GM19193 (cell line): ENCODE results near the gene TMEM109.

Experiments used
- POLR2A ChIP-seq: IDR thresholded peaks from 4 replicates; pipeline ENCODE4 v1.6.1; 2011; ENCODE audit not compliant: insufficient read depth, insufficient read length; ENCODE audit errors: extremely low read depth

The TMEM109 gene

GRCh38 chr11:60937811-60938210 is 23.9 kb downstream of the TMEM109 start:
- no peak for TF ChIP-seq POLR2A

- TF ChIP-seq POLR2A, result no peak
Observed at GRCh38 chr11:60938500-60938899, 24.5 kb downstream of the TMEM109 start.

GRCh38 chr11:60939301-60939700 is 25.3 kb downstream of the TMEM109 start:
- no peak for TF ChIP-seq POLR2A

- TF ChIP-seq POLR2A, result no peak
Observed at GRCh38 chr11:60939855-60940254, 25.9 kb downstream of the TMEM109 start.

GRCh38 chr11:60941371-60942119 is 27.6 kb downstream of the TMEM109 start:
- no peak for TF ChIP-seq POLR2A

GRCh38 chr11:60942219-60942618 is 28.3 kb downstream of the TMEM109 start:
- no peak for TF ChIP-seq POLR2A

GRCh38 chr11:60942970-60943565 is 29.1 kb downstream of the TMEM109 start:
- no peak for TF ChIP-seq POLR2A

- no peak for TF ChIP-seq POLR2A
Observed at GRCh38 chr11:60944490-60945294, 30.7 kb downstream of the TMEM109 start.

GRCh38 chr11:60945295-60945667 is 31.3 kb downstream of the TMEM109 start:
- TF ChIP-seq POLR2A, result no peak

GRCh38 chr11:60946601-60947264 is 32.8 kb downstream of the TMEM109 start:
- no peak for TF ChIP-seq POLR2A

GRCh38 chr11:60947700-60948099 is 33.7 kb downstream of the TMEM109 start:
- no peak for TF ChIP-seq POLR2A

- TF ChIP-seq POLR2A, result no peak
Observed at GRCh38 chr11:60948250-60948649, 34.3 kb downstream of the TMEM109 start.

GRCh38 chr11:60950024-60950423 is 36.1 kb downstream of the TMEM109 start:
- no peak for TF ChIP-seq POLR2A

GRCh38 chr11:60950933-60951605 is 37.1 kb downstream of the TMEM109 start:
- peak; percentile 9 for TF ChIP-seq POLR2A

- no peak for TF ChIP-seq POLR2A
Observed at GRCh38 chr11:60951606-60951903, 37.6 kb downstream of the TMEM109 start.
